OCI-LY7 (cell line): ENCODE results near the gene REEP6. TPM values are rescaled to one million over a fixed set of nuclear protein-coding genes. Genes with fewer than 3 reads are reported as not detected.

Experiments used
- BruUV-seq: library from RNA; stranded (reverse); fragments of 400-500 nt; replicated peaks from 2 replicates; lab custom pipeline; 2021; lab: Mats Ljungman, UMichigan
- CTCF ChIA-PET: fragments of 300-600 bp; sonication (Branson Sonifier 250); formaldehyde crosslinking; loops from one replicate; lab custom pipeline; 2022; ENCODE audit warnings: antibody characterized with exemption; ENCODE audit not compliant: unreplicated experiment; lab: Charles Lee
- POLR2A ChIA-PET: fragments of 300-600 bp; sonication (Branson Sonifier 250); formaldehyde crosslinking; loops from one replicate; lab custom pipeline; 2022; ENCODE audit warnings: antibody characterized with exemption; lab: Charles Lee
- DNase-seq: peaks from one replicate; pipeline ENCODE4 v3.0.0-alpha.2; 2015; ENCODE audit warnings: low spot score
- H2AFZ ChIP-seq: fragments of 200-600 bp; sonication (generic), shearing (Covaris generic); 2 replicates; pipeline ENCODE4 v1.6.1; 2014; ENCODE audit warnings: mild to moderate bottlenecking, antibody characterized with exemption, low read length, moderate library complexity
- H3K27ac ChIP-seq: fragments of 200-600 bp; sonication (generic); 2 replicates; pipeline ENCODE4 v1.5.1; 2014; ENCODE audit warnings: mixed run types, low read depth, mild to moderate bottlenecking, moderate library complexity, low read length, inconsistent platforms; ENCODE audit not compliant: poor library complexity, severe bottlenecking
- H3K36me3 ChIP-seq: fragments of 200-600 bp; sonication (generic); 2 replicates; pipeline ENCODE4 v1.6.1; 2014; ENCODE audit warnings: mild to moderate bottlenecking, antibody characterized with exemption, low read length, moderate library complexity, mixed read lengths; ENCODE audit not compliant: insufficient read depth
- H3K4me1 ChIP-seq: fragments of 200-600 bp; sonication (generic); 2 replicates; pipeline ENCODE4 v1.5.1; 2014; ENCODE audit warnings: mild to moderate bottlenecking, low read length; ENCODE audit not compliant: insufficient read depth, poor library complexity, severe bottlenecking
- H3K4me2 ChIP-seq: fragments of 200-600 bp; sonication (generic); 2 replicates; pipeline ENCODE4 v1.6.1; 2014; ENCODE audit warnings: mild to moderate bottlenecking, low read length
- H3K4me3 ChIP-seq: fragments of 200-600 bp; sonication (generic); 2 replicates; pipeline ENCODE4 v1.5.1; 2014; ENCODE audit warnings: mild to moderate bottlenecking, low read depth, low read length; ENCODE audit not compliant: poor library complexity, severe bottlenecking
- H3K79me2 ChIP-seq: fragments of 200-600 bp; sonication (generic); 2 replicates; pipeline ENCODE4 v1.6.1; 2016; ENCODE audit warnings: low read depth, mild to moderate bottlenecking, low read length, moderate library complexity, mixed read lengths; ENCODE audit not compliant: insufficient read depth
- H3K9me2 ChIP-seq: fragments of 200-600 bp; sonication (generic); 2 replicates; pipeline ENCODE4 v1.6.1; 2016; ENCODE audit warnings: mild to moderate bottlenecking, low read length, mixed read lengths; ENCODE audit not compliant: insufficient read depth
- H3K9me3 ChIP-seq: fragments of 200-600 bp; sonication (generic); 2 replicates; pipeline ENCODE4 v1.6.1; 2014; ENCODE audit warnings: mild to moderate bottlenecking, mixed run types, low read length, mixed read lengths
- H4K20me1 ChIP-seq: fragments of 200-600 bp; sonication (generic); 2 replicates; pipeline ENCODE4 v1.6.1; 2014; ENCODE audit warnings: mild to moderate bottlenecking, antibody characterized with exemption, low read length, moderate library complexity, mixed read lengths; ENCODE audit not compliant: insufficient read depth
- EZH2phosphoT487 ChIP-seq: fragments of 200-600 bp; sonication (generic); IDR thresholded peaks from 2 replicates; pipeline ENCODE4 v1.6.1; 2018; ENCODE audit warnings: low read depth, borderline replicate concordance, mild to moderate bottlenecking, mixed run types, antibody characterized with exemption, low read length, moderate library complexity, mixed read lengths
- intact Hi-C: fragments of 100-400 bp; cut with micrococcal nuclease; formaldehyde crosslinking; loops from one replicate; pipeline ENCODE4 v1.10.0; 2022; ENCODE audit not compliant: unreplicated experiment
- total RNA-seq, 2 experiments: library from RNA; depleted of rRNA in 1 of 2; stranded (reverse); fragments of >200 nt in 1 of 2; shearing (Covaris generic) in 1 of 2; gene quantifications; 2 replicates each; pipeline ENCODE4 v1.2.3, GENCODE V29; 2014 to 2022
- TF ChIP-seq, protein P1 (sequence below): fragments of 200-600 bp; sonication (generic); conservative IDR thresholded peaks from 2 replicates; pipeline ENCODE4 v1.5.1; 2014; ENCODE audit warnings: mild to moderate bottlenecking, antibody characterized with exemption, low read length, moderate library complexity, mixed read lengths

REEP6 gene
- total RNA-seq, 2 experiments from 2014 or later: 1.3 to 3.6 TPM

DNA sequence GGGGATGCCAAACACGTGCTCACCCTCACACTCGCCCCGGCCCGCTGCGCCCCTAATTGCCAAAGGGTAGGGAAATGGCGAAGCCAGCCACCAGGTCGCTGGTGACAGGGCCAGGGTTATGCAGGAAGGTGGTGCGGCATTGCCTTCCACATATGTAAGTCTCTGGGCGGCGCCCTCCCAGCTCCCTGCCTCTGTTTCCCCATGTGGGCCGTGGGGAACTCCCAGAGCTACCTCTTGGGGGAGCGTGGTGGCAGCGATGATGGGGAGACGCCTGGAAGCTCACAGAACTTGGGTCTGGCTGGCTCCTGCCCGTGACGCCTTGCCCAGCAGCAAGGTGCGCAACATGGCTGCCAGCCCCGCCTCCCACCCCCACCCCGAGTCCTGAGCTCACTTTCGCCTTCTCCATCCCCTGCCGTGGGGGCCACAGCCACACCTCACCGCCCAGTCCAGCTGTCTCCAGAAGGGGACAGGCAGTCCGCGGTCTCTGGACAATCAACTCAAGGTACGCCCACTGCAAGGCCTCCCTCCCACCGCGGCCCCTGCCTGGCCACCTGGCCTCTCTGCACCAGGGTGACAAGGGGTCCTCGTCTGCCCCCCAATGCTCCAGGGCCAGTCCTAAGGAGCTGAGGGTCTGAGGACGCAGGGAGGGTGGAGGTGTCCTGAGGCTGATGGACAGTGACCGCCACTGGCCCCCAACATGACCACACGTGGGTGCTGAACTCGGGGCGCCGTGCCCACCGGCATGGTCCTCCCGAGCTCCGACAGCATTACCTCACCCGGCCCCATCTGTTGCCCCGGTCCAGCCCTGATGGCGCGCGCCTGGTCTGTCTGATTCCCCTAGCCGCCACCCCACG, 18.5 kb upstream of the REEP6 start:
- ChIA-PET POLR2A (no interaction called here), CTCF (no interaction called here)
- Histone ChIP-seq H3K4me3 (no peak overlapping the region), H3K4me1 (peaks cover 18% of the 10 kb centered on the region), H3K27ac (no peak overlapping the region), H3K36me3 (peaks cover 20% of the 10 kb centered on the region), H3K79me2 (peaks cover 4% of the 10 kb centered on the region), H3K9me2 (no peaks in the 10 kb centered on the region), H3K9me3 (no peaks in the 10 kb centered on the region), H4K20me1 (peaks cover 7% of the 10 kb centered on the region; the same call in 1 of the 2 replicates), H3K4me2 (no peak overlapping the region), H2AFZ (no peak overlapping the region)
- no peak for DNase-seq
- BruUV-seq: no TSS peak
- intact Hi-C loops: no loop called here
- TF ChIP-seq, protein P1, sequence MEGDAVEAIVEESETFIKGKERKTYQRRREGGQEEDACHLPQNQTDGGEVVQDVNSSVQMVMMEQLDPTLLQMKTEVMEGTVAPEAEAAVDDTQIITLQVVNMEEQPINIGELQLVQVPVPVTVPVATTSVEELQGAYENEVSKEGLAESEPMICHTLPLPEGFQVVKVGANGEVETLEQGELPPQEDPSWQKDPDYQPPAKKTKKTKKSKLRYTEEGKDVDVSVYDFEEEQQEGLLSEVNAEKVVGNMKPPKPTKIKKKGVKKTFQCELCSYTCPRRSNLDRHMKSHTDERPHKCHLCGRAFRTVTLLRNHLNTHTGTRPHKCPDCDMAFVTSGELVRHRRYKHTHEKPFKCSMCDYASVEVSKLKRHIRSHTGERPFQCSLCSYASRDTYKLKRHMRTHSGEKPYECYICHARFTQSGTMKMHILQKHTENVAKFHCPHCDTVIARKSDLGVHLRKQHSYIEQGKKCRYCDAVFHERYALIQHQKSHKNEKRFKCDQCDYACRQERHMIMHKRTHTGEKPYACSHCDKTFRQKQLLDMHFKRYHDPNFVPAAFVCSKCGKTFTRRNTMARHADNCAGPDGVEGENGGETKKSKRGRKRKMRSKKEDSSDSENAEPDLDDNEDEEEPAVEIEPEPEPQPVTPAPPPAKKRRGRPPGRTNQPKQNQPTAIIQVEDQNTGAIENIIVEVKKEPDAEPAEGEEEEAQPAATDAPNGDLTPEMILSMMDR: no peak
- TF ChIP-seq EZH2phosphoT487: no peak

GRCh38 chr19:1473085-1473851, 17.7 kb upstream of the REEP6 start:
- H3K79me2 ChIP-seq: peaks cover 13% of the 10 kb centered on the region
- no TSS peak for BruUV-seq
- ChIA-PET CTCF (interaction anchor here (0.6 kb wide), 1 partner anchor 60 kb away, joined by 4 read pairs; no protein-coding TSS in a partner anchor), POLR2A (no interaction called here)
- H2AFZ ChIP-seq: no peak overlapping the region
- H3K27ac ChIP-seq: no peak overlapping the region
- H3K4me3 ChIP-seq: no peak overlapping the region
- no peaks in the 10 kb centered on the region for H3K9me2 ChIP-seq
- H3K4me2 ChIP-seq: no peak overlapping the region
- H4K20me1 ChIP-seq: peaks cover 7% of the 10 kb centered on the region; the same call in 1 of the 2 replicates
- peaks cover 21% of the 10 kb centered on the region for H3K36me3 ChIP-seq
- no peaks in the 10 kb centered on the region for H3K9me3 ChIP-seq
- H3K4me1 ChIP-seq: peaks cover 25% of the 10 kb centered on the region
- no peak for DNase-seq
- intact Hi-C loops: no loop called here
- TF ChIP-seq EZH2phosphoT487: no peak
- TF ChIP-seq, protein P1: no peak
